Activated naive CD4-positive, alpha-beta T cell treated with anti-CD3 and anti-CD28 coated beads, Interleukin-2, amount 50 U/mL, for 24 hours (primary cell): ENCODE results near the gene NUP205.
"Not testable (repeated sequence)": the region's sequence is repeated elsewhere in the genome, so short reads cannot be mapped to it uniquely, and the experiment has no call there.

Experiments used
- H3K27ac Mint-ChIP-seq: one replicate; pipeline ENCODE4 v1.8.0; 2021; ENCODE audit warnings: mild to moderate bottlenecking, mixed read lengths
- H3K27me3 Mint-ChIP-seq: one replicate; pipeline ENCODE4 v1.8.0; 2021; ENCODE audit warnings: mixed read lengths
- H3K36me3 Mint-ChIP-seq: one replicate; pipeline ENCODE4 v1.8.0; 2021; ENCODE audit warnings: mixed read lengths
- H3K4me1 Mint-ChIP-seq: one replicate; pipeline ENCODE4 v1.8.0; 2021; ENCODE audit warnings: mixed read lengths
- H3K4me3 Mint-ChIP-seq: one replicate; pipeline ENCODE4 v1.8.0; 2021; ENCODE audit warnings: mild to moderate bottlenecking, mixed read lengths
- H3K9me3 Mint-ChIP-seq: one replicate; pipeline ENCODE4 v1.8.0; 2021; ENCODE audit warnings: mixed read lengths

Gene NUP205

DNA sequence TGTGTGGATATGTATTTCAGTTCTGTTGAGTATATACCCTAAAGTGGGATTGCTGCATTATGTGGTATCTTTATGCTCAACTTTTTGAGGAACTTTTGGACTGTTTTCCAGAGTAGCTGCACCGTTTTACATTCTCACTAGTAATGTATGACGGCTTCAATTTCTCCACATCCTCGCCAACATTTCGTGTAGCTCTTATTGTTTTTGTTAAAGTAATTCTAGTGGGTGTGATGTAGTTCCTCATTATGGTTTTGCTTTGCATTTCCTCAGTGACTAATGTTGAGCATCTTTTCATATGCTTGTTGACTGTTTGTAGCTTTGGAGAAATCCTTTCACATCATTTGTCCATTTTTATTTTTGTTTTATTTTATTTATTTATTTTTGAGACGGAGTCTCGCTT, 109.1 kb downstream of the NUP205 start:
- H3K27me3 Mint-ChIP-seq, result no peaks in the 10 kb centered on the region
- no peak overlapping the region for H3K27ac Mint-ChIP-seq
- peaks cover 19% of the 10 kb centered on the region for H3K36me3 Mint-ChIP-seq
- no peak overlapping the region for H3K4me3 Mint-ChIP-seq
- H3K9me3 Mint-ChIP-seq, result no peaks in the 10 kb centered on the region
- H3K4me1 Mint-ChIP-seq, result peaks cover 66% of the 10 kb centered on the region

DNA sequence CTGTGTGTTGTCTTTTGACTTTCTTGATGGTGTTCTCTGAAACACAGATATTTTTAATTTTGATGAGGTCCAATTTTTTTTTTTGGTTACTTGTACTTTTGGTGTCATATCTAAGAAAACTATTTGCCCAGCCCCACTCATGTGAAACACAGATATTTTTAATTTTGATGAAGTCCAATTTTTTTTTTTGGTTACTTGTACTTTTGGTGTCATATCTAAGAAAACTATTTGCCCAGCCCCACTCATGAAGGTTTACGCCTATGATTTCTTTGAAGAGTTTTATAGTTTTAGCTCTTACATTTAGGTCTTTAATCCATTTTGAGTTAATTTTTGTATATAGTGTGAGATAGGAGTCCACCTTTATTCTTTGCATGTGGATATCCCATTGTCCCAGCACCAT, 109.9 kb downstream of the NUP205 start:
- Mint-ChIP-seq H3K36me3 (peaks cover 18% of the 10 kb centered on the region), H3K4me1 (peaks cover 66% of the 10 kb centered on the region)
- H3K27me3 Mint-ChIP-seq, H3K9me3 Mint-ChIP-seq, H3K27ac Mint-ChIP-seq, H3K4me3 Mint-ChIP-seq: not testable (repeated sequence)

DNA sequence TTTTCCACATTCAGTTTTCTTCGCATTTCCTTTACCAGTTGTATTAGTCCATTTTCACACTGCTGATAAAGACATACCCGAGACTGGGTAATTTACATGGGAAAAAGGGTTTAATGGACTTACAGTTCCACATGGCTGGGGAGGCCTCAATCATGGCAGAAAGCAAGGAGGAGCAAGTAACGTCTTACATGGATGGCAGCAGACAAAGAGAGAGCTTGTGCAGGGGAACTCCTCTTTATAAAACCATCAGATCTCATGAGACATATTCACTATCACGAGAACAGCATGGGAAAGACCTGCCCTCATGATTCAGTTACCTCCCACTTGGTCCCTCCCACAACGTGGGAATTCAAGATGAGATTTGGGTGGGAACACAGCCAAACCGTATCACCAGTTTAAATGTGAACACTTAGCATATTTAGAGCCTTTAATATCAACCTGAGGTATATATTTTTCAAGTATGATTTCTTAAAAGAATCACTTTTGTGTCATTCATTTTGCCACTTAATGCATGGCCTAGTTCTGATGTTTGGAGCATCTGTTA, 111.2 kb downstream of the NUP205 start:
- H3K4me3 Mint-ChIP-seq, H3K9me3 Mint-ChIP-seq, H3K27me3 Mint-ChIP-seq, H3K27ac Mint-ChIP-seq: not testable (repeated sequence)
- Mint-ChIP-seq H3K36me3 (peaks cover 16% of the 10 kb centered on the region), H3K4me1 (peaks cover 68% of the 10 kb centered on the region)

DNA sequence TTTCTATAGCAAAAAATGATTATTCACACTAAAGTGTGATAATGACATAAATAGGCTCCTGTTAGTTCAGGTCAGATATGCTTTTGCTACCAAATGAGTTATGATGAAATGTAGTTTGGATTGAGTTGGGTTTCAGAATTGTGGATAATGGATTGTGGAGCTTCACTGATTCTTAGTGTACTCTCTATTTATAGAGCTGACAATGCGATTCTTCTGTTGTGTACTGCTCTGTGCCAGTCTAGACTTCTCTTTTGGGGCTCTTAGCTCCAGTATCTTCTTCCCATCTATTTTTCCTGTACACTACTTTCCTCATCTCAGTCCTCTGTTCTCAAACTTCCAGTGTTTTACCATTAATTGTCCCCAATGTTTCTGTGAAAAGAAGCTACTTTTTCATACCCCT, 112.1 kb downstream of the NUP205 start:
- Mint-ChIP-seq H3K27me3 (no peaks in the 10 kb centered on the region), H3K9me3 (no peaks in the 10 kb centered on the region), H3K36me3 (peaks cover 18% of the 10 kb centered on the region), H3K27ac (no peak overlapping the region), H3K4me3 (no peak overlapping the region), H3K4me1 (peaks cover 60% of the 10 kb centered on the region)

GRCh38 chr7:135670179-135670578, 112.5 kb downstream of the NUP205 start:
- no peaks in the 10 kb centered on the region for H3K9me3 Mint-ChIP-seq
- H3K27ac Mint-ChIP-seq, result no peak overlapping the region
- no peak overlapping the region for H3K4me3 Mint-ChIP-seq
- H3K27me3 Mint-ChIP-seq, result no peaks in the 10 kb centered on the region
- peaks cover 56% of the 10 kb centered on the region for H3K4me1 Mint-ChIP-seq
- H3K36me3 Mint-ChIP-seq, result peaks cover 20% of the 10 kb centered on the region

DNA sequence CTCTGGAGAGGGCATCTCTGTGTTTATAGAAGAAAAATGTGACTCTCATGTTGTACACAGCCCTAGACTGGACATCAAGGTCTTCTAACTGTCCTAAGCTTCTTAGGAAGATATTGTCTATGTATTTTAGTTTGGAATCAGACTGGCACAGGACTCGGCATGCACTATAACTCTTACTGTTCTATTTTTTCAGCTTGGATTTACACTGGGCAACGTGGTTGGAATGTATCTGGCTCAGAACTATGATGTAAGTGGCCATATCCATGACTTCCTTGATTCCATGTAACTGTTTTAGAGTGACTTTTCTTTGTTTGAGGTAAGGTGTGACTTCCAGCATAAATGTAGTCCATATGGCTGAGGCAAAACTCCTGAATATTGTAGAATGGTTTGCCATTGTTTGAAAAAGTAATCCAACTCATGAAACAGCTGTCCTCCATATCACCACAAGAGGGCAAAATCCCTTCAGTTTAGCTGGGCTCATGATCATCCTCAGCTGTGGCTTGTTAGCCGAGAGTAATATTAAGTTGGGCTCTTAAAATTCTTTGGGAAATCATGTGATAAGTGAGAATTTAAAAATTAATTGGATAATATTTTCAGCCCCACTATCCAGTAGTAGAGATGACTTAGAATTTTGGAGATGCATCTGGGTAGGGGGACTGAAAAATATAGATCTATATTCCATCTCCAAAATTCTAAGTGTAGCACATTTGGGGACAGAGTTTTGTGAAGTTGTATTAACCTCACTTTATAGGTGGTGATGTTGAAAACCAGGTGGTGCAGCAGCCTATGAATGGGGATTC, 115.0 kb downstream of the NUP205 start:
- Mint-ChIP-seq H3K9me3 (no peaks in the 10 kb centered on the region), H3K4me1 (peaks cover 38% of the 10 kb centered on the region), H3K36me3 (peaks cover 17% of the 10 kb centered on the region), H3K4me3 (no peak overlapping the region), H3K27ac (no peak overlapping the region), H3K27me3 (no peaks in the 10 kb centered on the region)

DNA sequence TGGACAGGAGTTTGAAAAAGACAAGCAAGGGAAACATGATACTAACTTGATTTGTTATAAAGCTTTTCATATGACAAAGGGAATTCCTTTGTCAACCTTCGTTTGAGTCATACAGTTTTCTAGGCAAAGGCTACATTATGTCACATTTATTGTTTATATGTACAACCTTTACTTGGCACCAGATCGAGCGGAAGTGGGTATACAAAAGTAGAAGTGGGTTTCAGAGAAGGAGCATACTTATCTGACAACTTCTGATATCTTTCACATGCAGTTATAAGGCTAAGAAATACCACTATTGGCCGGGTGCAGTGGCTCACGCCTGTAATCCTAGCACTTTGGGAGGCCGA, 115.6 kb downstream of the NUP205 start:
- Mint-ChIP-seq H3K27me3 (no peaks in the 10 kb centered on the region), H3K9me3 (no peaks in the 10 kb centered on the region), H3K4me3 (no peak overlapping the region), H3K27ac (no peak overlapping the region), H3K4me1 (peaks cover 32% of the 10 kb centered on the region), H3K36me3 (peaks cover 16% of the 10 kb centered on the region)

- H3K36me3 Mint-ChIP-seq, result peaks cover 14% of the 10 kb centered on the region
- H3K4me3 Mint-ChIP-seq, result no peak overlapping the region
- H3K27ac Mint-ChIP-seq, result no peak overlapping the region
- H3K27me3 Mint-ChIP-seq, result no peaks in the 10 kb centered on the region
- no peaks in the 10 kb centered on the region for H3K9me3 Mint-ChIP-seq
- peaks cover 4% of the 10 kb centered on the region for H3K4me1 Mint-ChIP-seq
Measured at GRCh38 chr7:135678612-135679575, 121.2 kb downstream of the NUP205 start.

GRCh38 chr7:135681762-135682161, 124.0 kb downstream of the NUP205 start:
- Mint-ChIP-seq H3K4me1 (peaks cover 4% of the 10 kb centered on the region), H3K27me3 (no peaks in the 10 kb centered on the region), H3K27ac (no peak overlapping the region), H3K4me3 (no peak overlapping the region), H3K9me3 (no peaks in the 10 kb centered on the region), H3K36me3 (peaks cover 12% of the 10 kb centered on the region)

GRCh38 chr7:135682191-135682590, 124.5 kb downstream of the NUP205 start:
- H3K36me3 Mint-ChIP-seq, result peaks cover 12% of the 10 kb centered on the region
- peaks cover 4% of the 10 kb centered on the region for H3K4me1 Mint-ChIP-seq
- H3K27ac Mint-ChIP-seq, result no peak overlapping the region
- no peaks in the 10 kb centered on the region for H3K9me3 Mint-ChIP-seq
- no peaks in the 10 kb centered on the region for H3K27me3 Mint-ChIP-seq
- no peak overlapping the region for H3K4me3 Mint-ChIP-seq

DNA sequence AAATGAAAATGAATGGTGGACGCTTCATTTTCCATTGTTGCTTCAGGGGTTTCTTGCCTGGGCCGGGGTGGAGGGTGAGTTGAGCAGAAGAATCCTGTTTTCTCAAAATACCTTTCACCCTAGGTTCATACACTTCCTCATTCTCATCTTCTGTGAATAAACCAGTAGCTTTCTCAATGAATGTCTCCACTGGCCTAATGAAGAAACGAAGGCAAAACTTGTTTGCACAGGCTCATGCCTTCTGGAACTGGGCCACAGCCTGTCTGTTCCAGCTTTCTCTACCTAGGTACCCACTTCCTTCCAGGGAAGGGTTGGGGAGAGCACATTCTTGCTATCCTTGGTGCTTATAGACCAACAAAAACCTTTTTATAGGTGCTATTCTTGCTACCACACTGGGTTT, 125.9 kb downstream of the NUP205 start:
- Mint-ChIP-seq H3K27me3 (no peaks in the 10 kb centered on the region), H3K27ac (no peak overlapping the region), H3K4me1 (peaks cover 4% of the 10 kb centered on the region), H3K4me3 (no peak overlapping the region), H3K9me3 (no peaks in the 10 kb centered on the region), H3K36me3 (peaks cover 7% of the 10 kb centered on the region)

DNA sequence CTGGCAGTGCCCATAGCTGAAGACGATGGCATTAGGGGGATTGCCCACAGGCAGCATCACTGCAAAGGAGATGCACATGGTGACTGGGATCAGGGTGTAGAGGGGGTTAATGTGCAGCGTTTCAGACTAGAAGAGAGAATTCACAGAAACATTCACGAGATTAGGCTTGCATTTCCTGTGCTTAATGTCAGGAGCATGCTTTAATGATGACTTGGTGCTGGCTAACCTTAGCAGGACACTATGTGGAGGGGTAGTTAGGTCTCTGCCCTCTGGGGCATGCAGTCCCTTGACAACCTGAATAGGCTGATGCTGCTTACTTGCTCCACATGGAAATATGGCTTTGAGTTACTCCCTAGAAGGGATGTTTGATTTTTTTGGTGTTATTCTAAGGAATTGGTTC, 126.4 kb downstream of the NUP205 start:
- Mint-ChIP-seq H3K27me3 (no peaks in the 10 kb centered on the region), H3K27ac (no peak overlapping the region), H3K4me1 (peaks cover 4% of the 10 kb centered on the region), H3K9me3 (no peaks in the 10 kb centered on the region), H3K4me3 (no peak overlapping the region), H3K36me3 (peaks cover 6% of the 10 kb centered on the region)

GRCh38 chr7:135684699-135685098, 127.0 kb downstream of the NUP205 start:
- H3K36me3 Mint-ChIP-seq, result peaks cover 8% of the 10 kb centered on the region
- no peak overlapping the region for H3K4me3 Mint-ChIP-seq
- H3K27ac Mint-ChIP-seq, result no peak overlapping the region

GRCh38 chr7:135685306-135686084, 127.8 kb downstream of the NUP205 start:
- Mint-ChIP-seq H3K27me3 (no peaks in the 10 kb centered on the region), H3K4me3 (no peak overlapping the region), H3K4me1 (peaks cover under 1% of the 10 kb centered on the region), H3K27ac (no peak overlapping the region), H3K36me3 (peaks cover 8% of the 10 kb centered on the region), H3K9me3 (no peaks in the 10 kb centered on the region)

More at GRCh38 chr7:135684699-135685098, 127.0 kb downstream of the NUP205 start:
- H3K4me1 Mint-ChIP-seq, result peaks cover 4% of the 10 kb centered on the region
- no peaks in the 10 kb centered on the region for H3K27me3 Mint-ChIP-seq
- H3K9me3 Mint-ChIP-seq, result no peaks in the 10 kb centered on the region

- Mint-ChIP-seq H3K27me3 (no peaks in the 10 kb centered on the region), H3K4me3 (no peak overlapping the region), H3K4me1 (no peaks in the 10 kb centered on the region), H3K9me3 (no peaks in the 10 kb centered on the region), H3K27ac (no peak overlapping the region), H3K36me3 (peaks cover 8% of the 10 kb centered on the region)
Measured at GRCh38 chr7:135687466-135687865, 129.7 kb downstream of the NUP205 start.
